Measurements from ENCODE around the gene PCSK6.
"Not testable (repeated sequence)": the region's sequence is repeated elsewhere in the genome, so short reads cannot be mapped to it uniquely, and the experiment has no call there.

Gene PCSK6

GRCh38 chr15:101481917-101482525, 7.5 kb downstream of the PCSK6 start:
- no peak for DNase-seq

- DNase-seq, result no peak
Observed at GRCh38 chr15:101481381-101481705, 8.2 kb downstream of the PCSK6 start.

- no peak for DNase-seq
Observed at GRCh38 chr15:101480613-101481380, 8.7 kb downstream of the PCSK6 start.

GRCh38 chr15:101479851-101480612, 9.5 kb downstream of the PCSK6 start:
- DNase-seq, result no peak

- DNase-seq, result no peak
Observed at GRCh38 chr15:101479342-101479845, 10.1 kb downstream of the PCSK6 start.

GRCh38 chr15:101478701-101479341, 10.7 kb downstream of the PCSK6 start:
- no peak for DNase-seq

GRCh38 chr15:101477851-101478362, 11.6 kb downstream of the PCSK6 start:
- DNase-seq, result no peak

GRCh38 chr15:101476756-101477155, 12.8 kb downstream of the PCSK6 start:
- DNase-seq, result no peak

GRCh38 chr15:101474983-101475382, 14.5 kb downstream of the PCSK6 start:
- no peak for DNase-seq

- no peak for DNase-seq
Observed at GRCh38 chr15:101474233-101474632, 15.3 kb downstream of the PCSK6 start.

- no peak for DNase-seq
Observed at GRCh38 chr15:101472033-101472432, 17.5 kb downstream of the PCSK6 start.

GRCh38 chr15:101470548-101471239, 18.8 kb downstream of the PCSK6 start:
- no peak for DNase-seq

GRCh38 chr15:101469520-101470288, 19.8 kb downstream of the PCSK6 start:
- DNase-seq, result no peak

- no peak for DNase-seq
Observed at GRCh38 chr15:101466188-101466587, 23.3 kb downstream of the PCSK6 start.

- DNase-seq, result no peak
Observed at GRCh38 chr15:101464999-101465669, 24.4 kb downstream of the PCSK6 start.

GRCh38 chr15:101464256-101464998, 25.1 kb downstream of the PCSK6 start:
- DNase-seq, result no peak

- DNase-seq, result not testable (repeated sequence)
Observed at GRCh38 chr15:101463696-101464095, 25.8 kb downstream of the PCSK6 start.

- no peak for DNase-seq
Observed at GRCh38 chr15:101463270-101463669, 26.2 kb downstream of the PCSK6 start.

GRCh38 chr15:101461097-101461496, 28.4 kb downstream of the PCSK6 start:
- no peak for DNase-seq
